ENCODE data around the gene TRAPPC11. TPM values are rescaled to one million over a fixed set of nuclear protein-coding genes. Genes with fewer than 3 reads are reported as not detected.

Gene TRAPPC11
- polyA plus RNA-seq, 1 of the 3 experiments (the other 2 are of a cell fraction), result 18.8 TPM

- CTCF ChIA-PET, result no interaction called here
- Histone ChIP-seq H3K27me3 (ENCODE audit: insufficient read depth) (no peaks in the 10 kb centered on the region), H3F3A (replicated peaks; ENCODE audit: insufficient read depth) (no peaks in the 10 kb centered on the region), H3K9me2 (no peaks in the 10 kb centered on the region), H3K9me3 (no peaks in the 10 kb centered on the region), H3K9ac (no peak overlapping the region), H2AFZ (ENCODE audit: low read depth) (no peak overlapping the region; the same call in 1 of the 2 replicates), H3K36me3 (replicated peaks in 1 of 2; ENCODE audit: control insufficient read depth in 1 of 2, insufficient read depth in 2 of 2, low read length in 1 of 2) (no peaks in the 10 kb centered on the region), H3K27ac (ENCODE audit: low read depth in 2 of 2, low read length in 1 of 2) (no peak overlapping the region), H3K79me2 (ENCODE audit: insufficient read depth) (no peaks in the 10 kb centered on the region), H3K4me3 (ENCODE audit: low read depth in 2 of 2, low read length in 1 of 2) (no peak overlapping the region), H3K4me2 (no peak overlapping the region), H4K20me1 (ENCODE audit: insufficient read depth) (no peaks in the 10 kb centered on the region), H3K4me1 (ENCODE audit: control insufficient read depth in 1 of 2, insufficient read depth in 2 of 2, low read depth in 1 of 2, low read length in 1 of 2) (no peaks in the 10 kb centered on the region)
- 85% methylated on average over 11 of the region's 11 CpGs for WGBS (ENCODE audit: low lambda C conversion rate)
- TF ChIP-seq MXI1 (IDR thresholded peaks at IDR 0.05; ENCODE audit: low read depth, low read length), result no peak
- no peak for TF ChIP-seq RXRA (IDR thresholded peaks at IDR 0.05; ENCODE audit: borderline replicate concordance, low read depth)
- TF ChIP-seq JUND (IDR thresholded peaks at IDR 0.05), result no peak
- TF ChIP-seq SIN3A (IDR thresholded peaks at IDR 0.05; ENCODE audit: borderline replicate concordance, low read depth, low read length), result no peak
- no peak for TF ChIP-seq TCF12 (IDR thresholded peaks at IDR 0.05)
- no peak for TF ChIP-seq GABPA (IDR thresholded peaks at IDR 0.05; ENCODE audit: low read depth)
- TF ChIP-seq USF1 (IDR thresholded peaks at IDR 0.05; ENCODE audit: borderline replicate concordance, low read depth), result no peak
- TF ChIP-seq ELF1 (IDR thresholded peaks at IDR 0.05), result no peak
- no peak for TF ChIP-seq FOSL2 (IDR thresholded peaks at IDR 0.05; ENCODE audit: borderline replicate concordance, low read depth)
- TF ChIP-seq, protein P1, sequence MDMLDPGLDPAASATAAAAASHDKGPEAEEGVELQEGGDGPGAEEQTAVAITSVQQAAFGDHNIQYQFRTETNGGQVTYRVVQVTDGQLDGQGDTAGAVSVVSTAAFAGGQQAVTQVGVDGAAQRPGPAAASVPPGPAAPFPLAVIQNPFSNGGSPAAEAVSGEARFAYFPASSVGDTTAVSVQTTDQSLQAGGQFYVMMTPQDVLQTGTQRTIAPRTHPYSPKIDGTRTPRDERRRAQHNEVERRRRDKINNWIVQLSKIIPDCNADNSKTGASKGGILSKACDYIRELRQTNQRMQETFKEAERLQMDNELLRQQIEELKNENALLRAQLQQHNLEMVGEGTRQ (IDR thresholded peaks at IDR 0.05; ENCODE audit: borderline replicate concordance, low read depth, low read length), result no peak
- DNase-seq, result no peak
- POLR2A ChIA-PET, result no interaction called here
These were observed 25.4 kb upstream of the TRAPPC11 start for GRCh38 chr4:183633476-183634400.

DNA sequence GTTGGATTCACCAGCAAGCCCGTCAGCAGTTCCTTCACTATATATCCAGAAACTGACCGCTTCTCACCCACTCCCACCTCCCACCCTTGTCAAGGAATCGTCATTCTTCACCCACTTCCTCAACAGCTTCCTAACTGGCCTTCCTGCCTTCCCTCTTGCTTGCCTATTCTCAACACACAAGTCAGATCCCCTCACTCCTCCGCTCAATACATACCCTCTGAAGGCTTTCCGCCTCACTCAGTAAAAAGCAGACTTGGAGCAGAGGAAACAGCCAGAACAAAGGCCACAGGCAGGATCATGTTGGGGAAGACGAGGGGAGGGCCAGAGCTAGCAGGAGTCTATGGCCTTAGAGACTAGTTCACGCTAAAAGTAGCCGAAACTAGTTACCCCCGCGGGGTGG, 23.8 kb upstream of the TRAPPC11 start:
- H3K36me3 ChIP-seq (replicated peaks in 1 of 2; ENCODE audit: control insufficient read depth in 1 of 2, insufficient read depth in 2 of 2, low read length in 1 of 2), result no peaks in the 10 kb centered on the region
- no peaks in the 10 kb centered on the region for H3K4me1 ChIP-seq (ENCODE audit: control insufficient read depth in 1 of 2, insufficient read depth in 2 of 2, low read depth in 1 of 2, low read length in 1 of 2)
- H3K9ac ChIP-seq, result no peak overlapping the region
- no peaks in the 10 kb centered on the region for H3F3A ChIP-seq (replicated peaks; ENCODE audit: insufficient read depth)
- no peaks in the 10 kb centered on the region for H3K9me2 ChIP-seq
- H3K4me3 ChIP-seq (ENCODE audit: low read depth in 2 of 2, low read length in 1 of 2), result no peak overlapping the region
- no peak overlapping the region for H3K27ac ChIP-seq (ENCODE audit: low read depth in 2 of 2, low read length in 1 of 2)
- H4K20me1 ChIP-seq (ENCODE audit: insufficient read depth), result no peaks in the 10 kb centered on the region
- H3K27me3 ChIP-seq (ENCODE audit: insufficient read depth), result no peaks in the 10 kb centered on the region
- no peak overlapping the region for H3K4me2 ChIP-seq
- no peaks in the 10 kb centered on the region; the same call in 1 of the 2 replicates for H3K79me2 ChIP-seq (ENCODE audit: insufficient read depth)
- POLR2A ChIA-PET, result no interaction called here
- CTCF ChIA-PET, result no interaction called here
- H2AFZ ChIP-seq (ENCODE audit: low read depth), result no peak overlapping the region
- no peak for DNase-seq
- 91% methylated on average over 10 of the region's 10 CpGs for WGBS (ENCODE audit: low lambda C conversion rate)
- H3K9me3 ChIP-seq, result no peaks in the 10 kb centered on the region
- no peak for TF ChIP-seq YY1 (IDR thresholded peaks at IDR 0.05; ENCODE audit: low read depth)
- TF ChIP-seq FOXJ3 (CRISPR knock-in tag; IDR thresholded peaks at IDR 0.05), result no peak
- no peak for TF ChIP-seq FOXM1 (IDR thresholded peaks at IDR 0.05; ENCODE audit: low read depth)
- no peak for TF ChIP-seq JUND (IDR thresholded peaks at IDR 0.05)
- no peak for TF ChIP-seq NRF1 (IDR thresholded peaks at IDR 0.05; ENCODE audit: low read depth, low read length)
- TF ChIP-seq CTCF (IDR thresholded peaks at IDR 0.05), result no peak
- no peak for TF ChIP-seq RFX5 (IDR thresholded peaks at IDR 0.05; ENCODE audit: low read length)
- no peak for TF ChIP-seq EP300 (IDR thresholded peaks at IDR 0.05; ENCODE audit: borderline replicate concordance in 1 of 2, low read depth in 1 of 2, low read length in 1 of 2)
- TF ChIP-seq, protein P1 (IDR thresholded peaks at IDR 0.05; ENCODE audit: borderline replicate concordance, low read depth, low read length), result no peak
- TF ChIP-seq EZH2phosphoT487 (IDR thresholded peaks at IDR 0.05; ENCODE audit: borderline replicate concordance, low read depth), result no peak
- TF ChIP-seq TEAD4 (IDR thresholded peaks at IDR 0.05; ENCODE audit: borderline replicate concordance, insufficient read depth), result no peak
